ENCODE measurements around the gene HADH.
"Not testable (repeated sequence)": the region's sequence is repeated elsewhere in the genome, so short reads cannot be mapped to it uniquely, and the experiment has no call there.

Gene HADH

GRCh38 chr4:107996949-107997788 lies 7.5 kb downstream of the HADH start:
- DNase-seq (ENCODE audit: low read depth, low spot score), result no peak

GRCh38 chr4:107997794-107998193 lies 8.1 kb downstream of the HADH start:
- no peak for DNase-seq (ENCODE audit: low read depth, low spot score)

GRCh38 chr4:107999932-108000539 lies 10.3 kb downstream of the HADH start:
- DNase-seq (ENCODE audit: low read depth, low spot score), result no peak

- DNase-seq (ENCODE audit: low read depth, low spot score), result no peak
Measured at GRCh38 chr4:108001540-108002135, 11.9 kb downstream of the HADH start.

- no peak for DNase-seq (ENCODE audit: low read depth, low spot score)
Measured at GRCh38 chr4:108003982-108004515, 14.4 kb downstream of the HADH start.

GRCh38 chr4:108004646-108005045 lies 15.0 kb downstream of the HADH start:
- no peak for DNase-seq (ENCODE audit: low read depth, low spot score)

- no peak for DNase-seq (ENCODE audit: low read depth, low spot score)
Measured at GRCh38 chr4:108005807-108006206, 16.1 kb downstream of the HADH start.

- DNase-seq (ENCODE audit: low read depth, low spot score), result no peak
Measured at GRCh38 chr4:108006361-108006760, 16.7 kb downstream of the HADH start.

- DNase-seq (ENCODE audit: low read depth, low spot score), result no peak
Measured at GRCh38 chr4:108007984-108008383, 18.3 kb downstream of the HADH start.

GRCh38 chr4:108008721-108009120 lies 19.0 kb downstream of the HADH start:
- DNase-seq (ENCODE audit: low read depth, low spot score), result no peak

GRCh38 chr4:108010167-108010566 lies 20.5 kb downstream of the HADH start:
- DNase-seq (ENCODE audit: low read depth, low spot score), result no peak

GRCh38 chr4:108012382-108012781 lies 22.7 kb downstream of the HADH start:
- not testable (repeated sequence) for DNase-seq (ENCODE audit: low read depth, low spot score)

- no peak for DNase-seq (ENCODE audit: low read depth, low spot score)
Measured at GRCh38 chr4:108013327-108013726, 23.6 kb downstream of the HADH start.

- DNase-seq (ENCODE audit: low read depth, low spot score), result no peak
Measured at GRCh38 chr4:108013955-108014354, 24.3 kb downstream of the HADH start.

GRCh38 chr4:108018040-108018883 lies 28.6 kb downstream of the HADH start:
- DNase-seq (ENCODE audit: low read depth, low spot score), result no peak

- DNase-seq (ENCODE audit: low read depth, low spot score), result no peak
Measured at GRCh38 chr4:108018884-108019187, 29.1 kb downstream of the HADH start.

GRCh38 chr4:108024085-108024877 lies 34.6 kb downstream of the HADH start:
- no peak for DNase-seq (ENCODE audit: low read depth, low spot score)

- DNase-seq (ENCODE audit: low read depth, low spot score), result no peak
Measured at GRCh38 chr4:108024878-108025165, 35.1 kb downstream of the HADH start.

GRCh38 chr4:108029016-108029720 lies 39.5 kb downstream of the HADH start:
- DNase-seq (ENCODE audit: low read depth, low spot score), result no peak

GRCh38 chr4:108029731-108030130 lies 40.0 kb downstream of the HADH start:
- no peak for DNase-seq (ENCODE audit: low read depth, low spot score)

- DNase-seq (ENCODE audit: low read depth, low spot score), result no peak
Measured at GRCh38 chr4:108030332-108030731, 40.6 kb downstream of the HADH start.
